KOPT-K1 (cell line): Measurements from ENCODE around the gene KRT86.

ENCODE experiments used
- H3K27ac ChIP-seq: fragments of 200-600 bp; sonication (generic); 2 replicates; pipeline ENCODE4 v1.5.1; 2016; ENCODE audit warnings: antibody characterized with exemption, mild to moderate bottlenecking, low read depth, low read length; ENCODE audit not compliant: poor library complexity, severe bottlenecking
- H3K36me3 ChIP-seq: fragments of 200-600 bp; sonication (generic); 2 replicates; pipeline ENCODE4 v1.5.1; 2017; ENCODE audit warnings: antibody characterized with exemption, mild to moderate bottlenecking, low read length, moderate library complexity; ENCODE audit not compliant: insufficient read depth
- H3K9me3 ChIP-seq: fragments of 200-600 bp; sonication (generic); 2 replicates; pipeline ENCODE4 v1.5.1; 2017; ENCODE audit warnings: antibody characterized with exemption, low read length, mild to moderate bottlenecking; ENCODE audit not compliant: insufficient read depth, poor library complexity, severe bottlenecking

KRT86 gene

DNA sequence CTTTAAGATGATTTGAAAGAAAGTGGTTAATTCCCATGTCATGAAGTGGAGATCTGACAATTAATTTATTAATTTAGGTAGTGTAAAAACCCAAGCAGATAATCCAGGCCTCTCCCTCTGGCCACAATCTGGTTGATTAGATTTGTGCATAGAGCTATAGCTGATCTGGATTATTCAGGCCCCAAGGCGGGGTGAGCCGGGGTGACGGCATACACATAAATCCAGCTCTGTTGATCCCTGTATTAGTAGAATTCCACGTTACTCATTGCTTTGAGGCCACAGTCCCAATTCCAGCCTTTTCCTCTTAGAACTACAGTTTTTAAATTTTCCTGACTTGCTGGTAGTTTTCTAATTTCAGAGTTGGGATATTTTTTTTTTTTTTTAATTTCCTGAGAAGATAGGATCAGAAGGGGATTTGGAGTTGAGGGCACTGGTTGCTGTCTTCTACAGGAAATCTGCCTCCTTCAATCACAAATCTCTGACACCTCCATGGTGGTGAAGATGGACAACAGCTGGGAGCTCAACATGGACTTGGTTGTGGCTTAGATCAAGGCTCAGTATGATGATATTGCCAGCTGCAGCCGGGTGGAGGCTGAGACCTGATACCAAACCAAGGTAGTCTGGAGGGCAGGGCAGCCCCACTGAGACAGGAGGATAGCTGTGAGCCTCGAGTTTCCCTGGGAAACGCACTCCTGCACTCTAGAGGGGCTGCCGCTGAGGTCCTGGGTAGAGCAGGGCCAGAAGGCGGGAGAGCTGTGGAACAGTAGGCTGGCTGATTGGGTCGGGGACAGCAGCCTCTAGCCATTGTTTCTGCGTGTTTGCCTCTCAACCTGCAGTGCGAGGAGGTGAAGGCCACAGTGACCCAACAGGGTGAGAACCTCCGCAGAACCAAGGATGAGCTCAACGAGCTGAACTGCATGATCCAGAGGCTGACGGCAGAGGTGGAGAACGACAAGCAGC is 73.4 kb downstream of the KRT86 start:
- Histone ChIP-seq H3K27ac (no peak overlapping the region), H3K9me3 (peaks cover 3% of the 10 kb centered on the region), H3K36me3 (no peaks in the 10 kb centered on the region)

DNA sequence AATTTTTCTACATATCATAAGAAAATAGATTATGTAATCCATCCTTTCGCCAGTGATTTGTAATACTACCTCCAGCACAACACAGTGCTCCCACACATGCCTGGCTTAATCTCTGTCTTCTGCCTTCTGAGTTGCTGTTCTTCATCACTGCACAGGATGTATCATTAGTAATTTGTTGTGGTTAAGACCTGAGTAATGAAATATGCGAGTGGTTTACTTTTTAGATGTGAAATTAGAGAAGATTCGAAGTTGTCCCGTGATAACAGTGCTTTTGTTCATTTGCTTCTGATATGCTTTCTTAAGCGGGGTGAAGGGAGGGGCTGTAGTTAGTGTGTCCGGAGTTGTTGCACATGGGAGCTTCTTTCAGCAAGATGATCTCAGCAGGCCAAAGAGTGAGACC is 74.8 kb downstream of the KRT86 start:
- no peak overlapping the region for H3K27ac ChIP-seq
- H3K9me3 ChIP-seq, result no peaks in the 10 kb centered on the region
- H3K36me3 ChIP-seq, result no peaks in the 10 kb centered on the region

DNA sequence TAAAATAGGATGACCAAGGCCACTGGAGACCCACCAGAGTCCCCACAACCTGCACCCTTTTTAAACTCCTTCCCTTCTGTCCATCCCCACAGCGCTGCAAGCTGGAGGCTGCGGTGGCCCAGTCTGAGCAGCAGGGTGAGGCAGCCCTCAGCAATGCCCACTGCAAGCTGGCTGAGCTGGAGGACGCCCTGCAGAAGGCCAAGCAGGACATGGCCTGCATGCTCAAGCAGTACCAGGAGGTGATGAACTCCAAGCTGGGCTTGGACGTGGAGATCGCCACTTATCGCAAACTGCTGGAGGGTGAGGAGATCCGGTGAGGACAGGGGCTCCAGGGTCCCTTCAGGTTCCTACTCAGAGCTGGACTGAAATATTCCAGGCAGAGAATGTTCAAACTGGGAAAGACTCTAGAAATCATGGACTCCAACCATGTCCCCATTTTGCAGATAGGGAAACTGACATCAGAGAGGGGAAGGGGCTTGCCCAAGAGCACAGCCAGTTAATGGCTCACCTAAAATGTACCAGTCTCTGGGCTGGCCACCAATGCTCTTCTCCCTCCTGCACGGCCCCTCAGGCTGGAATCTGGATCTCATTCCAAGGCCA is 75.7 kb downstream of the KRT86 start:
- Histone ChIP-seq H3K9me3 (no peaks in the 10 kb centered on the region), H3K36me3 (no peaks in the 10 kb centered on the region), H3K27ac (no peak overlapping the region)

DNA sequence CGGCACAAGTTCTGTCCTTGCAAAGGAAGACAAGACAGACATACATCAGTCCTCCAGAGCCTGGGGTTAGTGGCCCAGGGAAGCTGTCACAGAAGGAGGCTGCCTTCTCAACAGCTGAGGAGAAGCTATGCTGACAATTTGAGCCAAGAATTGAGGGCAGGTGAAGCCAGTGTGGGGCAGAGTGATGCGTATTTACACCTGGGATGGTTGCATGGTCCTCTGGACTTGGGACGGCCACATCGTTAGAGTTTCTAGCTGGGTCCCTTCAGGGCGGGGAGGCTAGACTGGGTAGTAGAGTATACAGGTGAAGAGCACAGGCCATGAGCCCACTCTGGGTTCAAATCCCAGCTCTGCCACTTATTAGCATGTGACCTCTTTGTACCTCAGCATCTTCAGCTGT is 76.3 kb downstream of the KRT86 start:
- Histone ChIP-seq H3K36me3 (no peaks in the 10 kb centered on the region), H3K27ac (no peak overlapping the region), H3K9me3 (no peaks in the 10 kb centered on the region)

DNA sequence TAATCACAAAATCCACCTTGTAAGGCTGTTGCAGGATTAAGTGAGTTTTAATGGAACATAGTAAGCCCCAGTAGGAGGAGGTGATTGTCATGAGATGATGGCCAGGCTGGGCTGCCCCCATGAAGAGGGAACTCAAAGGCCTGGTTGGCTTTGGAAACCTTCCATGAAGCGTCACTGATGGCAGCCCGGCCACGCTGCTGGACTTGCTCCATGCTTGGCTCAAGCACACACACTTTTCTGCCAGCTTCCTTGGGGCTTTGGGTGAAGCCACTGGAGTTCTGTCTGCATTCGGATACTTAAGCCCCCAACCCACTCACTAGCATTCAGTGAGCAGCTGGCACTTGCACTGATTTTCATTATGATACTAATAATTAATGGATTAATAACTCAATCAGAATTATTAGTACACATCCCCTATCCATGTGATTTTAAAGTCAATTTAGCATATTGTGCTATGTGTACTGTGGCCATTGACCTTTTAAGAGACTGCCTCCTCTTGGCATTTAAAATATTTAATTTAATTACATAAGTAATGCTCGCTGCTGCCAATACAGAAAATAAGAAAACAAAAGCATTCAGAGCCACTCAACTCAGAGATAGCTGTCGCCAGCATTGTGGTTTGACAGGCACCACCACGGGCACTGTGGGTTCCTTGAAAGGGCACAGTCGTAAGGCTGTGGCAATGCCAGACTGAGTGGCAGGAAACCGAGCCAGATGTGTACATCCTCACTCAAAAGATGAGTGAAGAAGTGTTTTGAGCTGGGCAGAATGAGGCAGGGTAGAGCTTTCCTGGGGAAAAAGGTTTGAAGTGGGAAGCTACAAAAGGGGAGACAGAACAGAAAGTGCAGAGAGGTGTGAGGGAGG is 77.0 kb downstream of the KRT86 start:
- no peak overlapping the region for H3K27ac ChIP-seq
- no peaks in the 10 kb centered on the region for H3K36me3 ChIP-seq
- H3K9me3 ChIP-seq, result no peaks in the 10 kb centered on the region

DNA sequence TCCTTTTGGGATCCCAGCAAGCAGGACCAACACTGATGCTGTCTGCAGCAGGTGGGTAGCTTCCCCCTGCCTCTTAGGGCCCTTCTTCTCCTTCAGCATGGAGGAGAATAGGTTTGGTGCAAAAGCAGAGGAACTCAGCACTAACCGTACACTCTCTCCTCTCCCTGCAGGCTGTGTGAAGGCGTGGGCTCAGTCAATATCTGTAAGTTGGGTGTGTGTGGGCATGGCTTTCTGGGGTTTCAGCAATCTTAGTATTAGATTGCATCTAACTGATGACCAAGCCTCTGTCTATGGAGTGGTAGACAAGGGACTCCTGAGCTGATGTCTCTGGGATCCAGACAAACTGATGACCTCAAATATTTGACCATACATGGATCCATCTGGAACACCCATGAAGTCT is 78.5 kb downstream of the KRT86 start:
- Histone ChIP-seq H3K27ac (no peak overlapping the region), H3K36me3 (no peaks in the 10 kb centered on the region), H3K9me3 (no peaks in the 10 kb centered on the region)

DNA sequence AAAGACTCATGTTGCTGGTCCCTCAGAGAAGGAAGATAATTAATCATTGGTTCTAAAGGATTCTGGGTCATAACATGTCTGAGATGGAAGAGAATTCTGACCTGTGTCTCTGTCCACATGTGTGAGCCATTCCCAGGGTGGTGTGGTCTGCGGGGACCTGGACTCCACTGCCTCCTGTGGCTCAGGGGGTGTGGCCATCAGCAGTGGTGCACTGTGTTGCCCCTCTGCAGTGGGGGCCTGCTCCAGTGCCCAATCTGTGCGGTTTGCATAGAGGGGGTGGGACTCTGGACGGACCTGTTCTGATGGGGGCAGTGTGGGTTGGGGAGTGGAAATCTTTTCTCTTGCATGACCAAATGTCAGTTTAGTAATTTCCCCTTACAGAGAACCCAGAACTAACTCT is 79.3 kb downstream of the KRT86 start:
- Histone ChIP-seq H3K36me3 (no peaks in the 10 kb centered on the region), H3K9me3 (no peaks in the 10 kb centered on the region), H3K27ac (no peak overlapping the region)

DNA sequence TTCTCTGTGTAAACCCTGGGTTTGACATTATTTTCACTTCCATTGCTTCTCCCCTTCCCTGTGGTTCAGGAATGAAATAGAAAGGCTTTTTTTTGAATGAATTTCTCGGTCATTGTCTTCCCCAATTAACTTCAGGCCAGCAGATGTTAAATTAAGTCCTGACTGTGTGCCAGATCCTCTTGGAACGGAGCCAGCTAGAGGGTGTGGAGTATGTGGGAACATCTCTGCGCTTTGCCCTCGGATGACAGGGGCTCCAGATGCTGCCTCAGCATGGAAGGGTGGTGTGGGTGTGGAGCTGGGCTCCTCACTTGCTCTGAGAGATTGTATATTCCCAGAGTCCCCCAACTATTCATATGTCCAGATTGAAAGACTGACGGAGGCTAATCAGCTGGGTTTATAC is 79.8 kb downstream of the KRT86 start:
- Histone ChIP-seq H3K9me3 (no peaks in the 10 kb centered on the region), H3K27ac (no peak overlapping the region), H3K36me3 (no peaks in the 10 kb centered on the region)

DNA sequence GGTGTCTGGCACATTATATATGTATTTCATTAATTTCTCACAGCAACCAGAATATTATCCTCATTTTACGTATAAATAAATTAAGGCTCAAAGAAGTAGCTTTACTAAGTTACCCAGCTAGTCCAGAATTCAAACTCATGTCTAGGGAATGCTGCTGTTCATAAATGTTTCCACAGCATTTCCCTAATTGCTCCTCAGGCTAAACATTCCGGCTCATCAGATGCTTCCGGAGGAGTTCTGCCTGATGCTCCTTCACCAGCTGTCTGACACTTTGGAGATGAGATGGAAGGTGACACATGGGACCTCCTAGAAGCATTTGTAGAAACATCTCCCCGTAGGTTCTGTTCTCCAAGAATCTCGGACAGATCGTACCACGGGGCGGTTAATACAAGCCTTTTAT is 80.7 kb downstream of the KRT86 start:
- H3K27ac ChIP-seq, result no peak overlapping the region

DNA sequence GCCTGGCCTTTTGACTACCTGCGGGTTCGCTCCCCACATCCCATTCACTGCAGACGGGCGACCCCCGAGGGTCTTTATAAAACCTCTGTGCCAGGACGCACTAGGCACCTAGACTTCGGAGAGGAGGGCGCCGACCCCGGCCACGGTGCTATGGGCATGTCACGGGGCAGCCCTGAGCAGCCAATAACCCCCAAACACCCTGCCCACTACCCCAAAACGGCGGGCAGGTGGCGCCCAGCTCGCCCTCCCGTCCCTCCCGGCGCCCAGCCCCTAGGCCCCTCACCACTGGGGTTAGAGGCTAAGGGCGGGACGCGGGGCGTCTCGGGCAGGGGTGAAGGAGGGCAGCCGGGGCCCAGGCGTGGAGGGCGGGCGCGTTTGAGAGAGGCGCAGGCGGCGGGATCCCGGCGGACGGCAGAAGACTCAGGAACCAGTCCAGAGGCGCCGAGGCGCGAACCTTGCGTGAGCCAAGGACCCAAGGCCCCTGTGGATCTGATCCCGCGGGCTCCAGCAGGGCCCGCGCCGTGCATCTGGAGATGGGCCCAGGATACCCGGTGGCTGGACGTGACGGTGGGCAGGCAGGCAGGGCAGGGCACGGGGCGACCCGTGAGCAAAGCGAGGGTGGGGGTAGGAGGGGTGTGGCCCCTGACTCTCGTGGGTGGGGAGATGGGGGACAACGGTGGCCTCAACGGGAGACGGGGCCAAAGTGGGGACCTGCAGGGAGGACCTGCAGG is 81.8 kb downstream of the KRT86 start:
- no peaks in the 10 kb centered on the region for H3K36me3 ChIP-seq
- no peak overlapping the region for H3K27ac ChIP-seq
- H3K9me3 ChIP-seq, result no peaks in the 10 kb centered on the region

More for the DNA sequence above, 80.7 kb downstream of the KRT86 start:
- H3K9me3 ChIP-seq, result no peaks in the 10 kb centered on the region
- H3K36me3 ChIP-seq, result no peaks in the 10 kb centered on the region

DNA sequence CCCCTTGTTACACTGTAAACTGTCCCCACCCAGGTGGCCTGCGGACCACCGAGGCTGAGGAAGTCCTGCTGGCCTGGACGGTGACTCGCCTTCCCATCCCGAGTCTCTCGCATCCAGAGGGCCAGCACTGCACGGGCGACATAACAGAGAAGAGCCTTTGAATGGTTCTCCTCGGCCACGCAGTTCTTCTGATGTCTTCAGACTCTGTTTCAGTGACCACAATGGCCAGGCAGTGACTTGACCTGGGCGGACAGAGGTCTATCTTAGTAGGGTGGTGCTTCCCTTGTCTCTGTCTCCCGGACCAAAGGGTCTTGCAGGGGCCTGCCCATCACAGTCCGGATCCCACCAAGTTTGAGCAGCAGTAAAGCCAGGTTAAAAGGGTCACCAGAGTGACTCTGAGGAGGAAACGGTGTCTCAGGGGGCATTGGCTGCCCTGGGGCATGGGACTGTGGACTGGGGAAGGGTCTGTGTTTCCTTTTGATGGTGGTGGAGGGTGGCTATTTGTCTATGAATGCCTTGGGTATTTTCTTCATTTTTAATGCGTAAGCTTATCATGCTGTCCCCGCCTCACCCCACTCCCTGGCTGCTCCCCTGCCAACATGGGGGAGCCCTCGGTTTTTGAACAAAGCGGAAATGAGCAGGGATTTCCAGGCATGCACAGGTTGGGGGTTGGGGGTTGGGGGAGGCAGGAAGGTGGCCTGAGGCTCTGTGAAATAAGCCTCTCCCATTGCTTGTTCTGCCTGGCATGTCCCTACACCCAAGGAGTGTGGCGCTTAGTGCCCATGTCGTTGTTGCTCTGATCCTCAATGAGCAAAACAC is 82.5 kb downstream of the KRT86 start:
- no peaks in the 10 kb centered on the region for H3K9me3 ChIP-seq
- H3K36me3 ChIP-seq, result no peaks in the 10 kb centered on the region
- H3K27ac ChIP-seq, result no peak overlapping the region
